HG03108 (cell line): ENCODE results near the gene MACC1.

ENCODE experiments used
- ATAC-seq: cut with Tn5 transposase; IDR thresholded peaks from one replicate; pipeline ENCODE4 v1.9.1; 2021; ENCODE audit warnings: moderate library complexity; ENCODE audit not compliant: unreplicated experiment

MACC1 gene

GRCh38 chr7:20217193-20217948 is at the start of gene MACC1:
TSS of gene MACC1 (minus strand) at chr7:20217384. CDS start at chr7:20161862, 55,522 bp downstream.
- ATAC-seq, result peak; percentile 40

GRCh38 chr7:20264623-20265022 is 47.4 kb upstream of the MACC1 start:
- no peak for ATAC-seq

- ATAC-seq, result no peak
Observed at GRCh38 chr7:20260223-20260622, 43.0 kb upstream of the MACC1 start.

- no peak for ATAC-seq
Observed at GRCh38 chr7:20257212-20257611, 40.0 kb upstream of the MACC1 start.

- no peak for ATAC-seq
Observed at GRCh38 chr7:20249920-20250319, 32.7 kb upstream of the MACC1 start.

GRCh38 chr7:20249376-20249775 is 32.2 kb upstream of the MACC1 start:
- ATAC-seq, result no peak

GRCh38 chr7:20246236-20246635 is 29.1 kb upstream of the MACC1 start:
- no peak for ATAC-seq

- no peak for ATAC-seq
Observed at GRCh38 chr7:20244334-20245120, 27.3 kb upstream of the MACC1 start.

- no peak for ATAC-seq
Observed at GRCh38 chr7:20241911-20242261, 24.7 kb upstream of the MACC1 start.

GRCh38 chr7:20241194-20241910 is 24.2 kb upstream of the MACC1 start:
- ATAC-seq, result no peak

GRCh38 chr7:20240080-20240926 is 23.1 kb upstream of the MACC1 start:
- peak; percentile 25 for ATAC-seq

- ATAC-seq, result peak; percentile 87
Observed at GRCh38 chr7:20238754-20239324, 21.7 kb upstream of the MACC1 start.

- ATAC-seq, result no peak
Observed at GRCh38 chr7:20238194-20238753, 21.1 kb upstream of the MACC1 start.

- no peak for ATAC-seq
Observed at GRCh38 chr7:20237464-20238193, 20.4 kb upstream of the MACC1 start.

- ATAC-seq, result no peak
Observed at GRCh38 chr7:20236790-20237189, 19.6 kb upstream of the MACC1 start.

GRCh38 chr7:20236043-20236442 is 18.9 kb upstream of the MACC1 start:
- ATAC-seq, result no peak

GRCh38 chr7:20235288-20235687 is 18.1 kb upstream of the MACC1 start:
- ATAC-seq, result no peak

GRCh38 chr7:20233362-20233761 is 16.2 kb upstream of the MACC1 start:
- ATAC-seq, result no peak

- no peak for ATAC-seq
Observed at GRCh38 chr7:20232848-20233247, 15.7 kb upstream of the MACC1 start.
